ENCODE measurements around the gene ZNF521. TPM values are rescaled to one million over a fixed set of nuclear protein-coding genes. Genes with fewer than 3 reads are reported as not detected.

ZNF521 gene
- total and polyA plus RNA-seq, 2 donors (not counting 3 experiments of a cell fraction or from before 2014, with no cell fraction given) = 111 to 168 TPM

DNA sequence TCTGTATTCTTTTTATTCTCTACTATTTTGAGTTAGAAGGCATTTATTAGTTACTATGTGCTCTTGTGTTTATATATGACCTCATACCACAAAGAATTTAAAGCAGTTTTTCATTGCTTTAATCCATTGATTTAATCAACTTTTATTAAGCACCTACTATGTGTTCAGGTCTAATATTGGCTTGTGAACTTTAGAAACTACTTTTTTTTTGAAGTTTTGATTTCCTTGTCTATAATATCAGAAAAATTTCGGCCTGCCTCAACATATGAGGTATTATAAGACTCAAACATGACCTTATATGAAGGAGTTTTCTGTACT, 117.7 kb downstream of the ZNF521 start:
- no peaks in the 10 kb centered on the region for H3K9me1 ChIP-seq (replicated peaks; ENCODE audit: control insufficient read depth, extremely low read depth, insufficient read depth, low read length)
- peak overlapping the region; percentile 99 for H3K4me2 ChIP-seq (ENCODE audit: insufficient read depth, low read length)
- intact Hi-C loops (cut with micrococcal nuclease) = loop anchor here (1.0 to 5.0 kb wide), 2 partner anchors 41 to 137 kb away; no protein-coding TSS in a partner anchor
- BruUV-seq (replicated peaks) = TSS peak; percentile 74
- dilution Hi-C loops (cut with MboI; ENCODE audit: extremely low pct_ligation_motif_present, low sequenced_read_pairs) = no loop called here
- H3K36me3 ChIP-seq (ENCODE audit: control insufficient read depth in 2 of 2, extremely low read depth in 1 of 2, insufficient read depth in 2 of 2, low read length in 2 of 2) = no peaks in the 10 kb centered on the region
- H4K20me1 ChIP-seq (replicated peaks; ENCODE audit: control insufficient read depth, extremely low read depth, insufficient read depth, low read length) = no peaks in the 10 kb centered on the region
- H3K9me3 ChIP-seq (replicated peaks; ENCODE audit: control insufficient read depth, insufficient read depth, low read length) = no peaks in the 10 kb centered on the region
- peaks cover 72% of the 10 kb centered on the region for H3K4me1 ChIP-seq (ENCODE audit: control insufficient read depth, extremely low read depth, insufficient read depth, low read length)
- TF ChIP-seq MYC (IDR thresholded peaks at IDR 0.05; ENCODE audit: low read depth, low read length) = no peak
- no peak for TF ChIP-seq EZH2 (IDR thresholded peaks at IDR 0.05; ENCODE audit: borderline replicate concordance, low read depth, low read length, severe bottlenecking)
- peak; percentile 86 for TF ChIP-seq JUN (IDR thresholded peaks at IDR 0.05; ENCODE audit: borderline replicate concordance, insufficient read depth, insufficient read length, low read depth)
- peak; percentile 1 for TF ChIP-seq FOS (IDR thresholded peaks at IDR 0.05; ENCODE audit: borderline replicate concordance, insufficient read depth, low read length)
- no peak for FAIRE-seq
- peak overlapping the region; percentile 90 for H3K27ac ChIP-seq (ENCODE audit: insufficient read depth, low read depth, low read length)
- CTCF ChIA-PET = interaction anchor here (1.0 to 2.3 kb wide), 8 partner anchors 9 to 118 kb away, joined by 3 to 8 read pairs (median 5); partner anchors contain the start of gene ZNF521
- H3K27me3 ChIP-seq (ENCODE audit: control insufficient read depth in 2 of 2, insufficient read depth in 2 of 2, low read length in 2 of 2) = no peaks in the 10 kb centered on the region
- peak overlapping the region; percentile 96 for H3K9ac ChIP-seq (replicated peaks; ENCODE audit: extremely low read depth, insufficient read depth, low read length)
- peaks cover 33% of the 10 kb centered on the region for H3K79me2 ChIP-seq (ENCODE audit: control insufficient read depth, insufficient read depth, low read length)
- DNase-seq (ENCODE audit: low read depth, low spot score) = no peak
- no peak overlapping the region for H2AFZ ChIP-seq (ENCODE audit: low read depth, low read length)
- H3K4me3 ChIP-seq (replicated peaks in 1 of 3; ENCODE audit: insufficient read depth in 1 of 3, low read depth in 1 of 3, low read length in 3 of 3) = peak overlapping the region in 2 of 3 experiments; percentile 25 to 46
- POLR2A ChIA-PET = interaction anchor here (1.0 to 1.1 kb wide), 2 partner anchors 76 to 116 kb away, joined by 3 to 13 read pairs; no protein-coding TSS in a partner anchor

DNA sequence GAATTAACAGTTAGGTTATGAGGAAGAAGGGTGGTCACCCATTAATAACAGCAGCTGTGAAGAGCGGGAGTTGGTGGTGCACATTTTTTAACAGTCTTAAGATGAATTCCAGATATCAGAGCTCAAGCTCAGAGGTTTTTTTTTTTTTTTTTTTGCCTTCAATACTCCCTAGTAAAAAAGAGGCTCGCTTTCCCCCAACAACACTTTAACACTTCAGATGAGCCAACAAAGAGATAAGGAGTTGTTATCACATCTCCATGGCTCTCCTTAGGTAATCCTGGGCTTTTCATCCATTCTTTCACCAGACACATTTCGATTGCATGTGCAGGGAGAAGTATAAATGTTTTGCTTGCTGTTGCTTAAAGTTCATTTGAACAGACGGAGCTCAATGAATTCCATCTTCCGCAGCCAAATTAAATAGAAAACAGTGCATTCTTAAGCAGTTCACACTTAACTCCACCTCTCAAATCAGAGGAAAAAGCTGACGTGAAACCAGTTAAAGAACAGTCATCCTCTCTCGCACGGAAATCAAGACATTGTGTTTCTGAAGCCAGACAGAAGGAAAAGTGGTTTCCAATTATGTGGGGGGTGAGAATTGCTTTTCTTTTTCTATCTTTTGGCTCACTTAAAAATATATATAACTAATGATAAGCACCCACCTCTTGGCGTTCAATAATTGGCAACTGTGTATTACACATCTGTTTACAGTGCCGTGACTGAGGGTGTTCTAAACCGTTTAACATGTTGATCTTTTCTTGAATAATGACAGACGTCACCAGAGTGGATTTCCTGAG, 118.2 kb downstream of the ZNF521 start:
- ChIA-PET POLR2A (interaction anchor here (0.6 to 1.1 kb wide), 11 partner anchors 10 to 634 kb away, joined by 3 to 13 read pairs (median 4); no protein-coding TSS in a partner anchor), CTCF (interaction anchor here (1.0 to 1.9 kb wide), 6 partner anchors 9 to 119 kb away, joined by 3 to 8 read pairs (median 5); partner anchors contain the start of gene ZNF521)
- peak overlapping the region; percentile 96 for H3K9ac ChIP-seq (replicated peaks; ENCODE audit: extremely low read depth, insufficient read depth, low read length)
- H3K9me1 ChIP-seq (replicated peaks; ENCODE audit: control insufficient read depth, extremely low read depth, insufficient read depth, low read length) = no peaks in the 10 kb centered on the region
- H2AFZ ChIP-seq (ENCODE audit: low read depth, low read length) = no peak overlapping the region
- peak overlapping the region; percentile 24 to 46 (median 25) for H3K4me3 ChIP-seq (replicated peaks in 1 of 3; ENCODE audit: insufficient read depth in 1 of 3, low read depth in 1 of 3, low read length in 3 of 3)
- peak overlapping the region; percentile 99 for H3K4me2 ChIP-seq (ENCODE audit: insufficient read depth, low read length)
- peaks cover 28% of the 10 kb centered on the region for H3K79me2 ChIP-seq (ENCODE audit: control insufficient read depth, insufficient read depth, low read length)
- BruUV-seq (replicated peaks) = TSS peak; percentile 88
- dilution Hi-C loops (cut with MboI; ENCODE audit: extremely low pct_ligation_motif_present, low sequenced_read_pairs) (no loop called here), intact Hi-C loops (cut with micrococcal nuclease) (loop anchor here (1.0 to 5.0 kb wide), 2 partner anchors 42 to 136 kb away; no protein-coding TSS in a partner anchor)
- no peaks in the 10 kb centered on the region for H3K36me3 ChIP-seq (ENCODE audit: control insufficient read depth in 2 of 2, extremely low read depth in 1 of 2, insufficient read depth in 2 of 2, low read length in 2 of 2)
- H3K9me3 ChIP-seq (replicated peaks; ENCODE audit: control insufficient read depth, insufficient read depth, low read length) = no peaks in the 10 kb centered on the region
- TF ChIP-seq POLR2A (IDR thresholded peaks at IDR 0.05; ENCODE audit: low read depth, low read length) (peak; percentile 46), POLR2AphosphoS5 (IDR thresholded peaks at IDR 0.05; ENCODE audit: insufficient read depth, low read depth, low read length) (peak; percentile 22), FOS (IDR thresholded peaks at IDR 0.05; ENCODE audit: borderline replicate concordance, insufficient read depth, low read length) (peak; percentile 29)
- TF ChIP-seq, protein P1, sequence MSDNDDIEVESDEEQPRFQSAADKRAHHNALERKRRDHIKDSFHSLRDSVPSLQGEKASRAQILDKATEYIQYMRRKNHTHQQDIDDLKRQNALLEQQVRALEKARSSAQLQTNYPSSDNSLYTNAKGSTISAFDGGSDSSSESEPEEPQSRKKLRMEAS (IDR thresholded peaks at IDR 0.05; ENCODE audit: insufficient read depth, insufficient read length) = no peak
- no peaks in the 10 kb centered on the region for H4K20me1 ChIP-seq (replicated peaks; ENCODE audit: control insufficient read depth, extremely low read depth, insufficient read depth, low read length)
- no peaks in the 10 kb centered on the region for H3K27me3 ChIP-seq (ENCODE audit: control insufficient read depth in 2 of 2, insufficient read depth in 2 of 2, low read length in 2 of 2)
- H3K4me1 ChIP-seq (ENCODE audit: control insufficient read depth, extremely low read depth, insufficient read depth, low read length) = peaks cover 70% of the 10 kb centered on the region
- H3K27ac ChIP-seq (ENCODE audit: insufficient read depth, low read depth, low read length) = peak overlapping the region; percentile 90
- FAIRE-seq = peak; percentile 81
- peak; percentile 95 for DNase-seq (ENCODE audit: low read depth, low spot score)

Data from endothelial cell of umbilical vein (primary cell).